ENCODE data around the gene PALD1. TPM values are rescaled to one million over a fixed set of nuclear protein-coding genes. Genes with fewer than 3 reads are reported as not detected.

Gene PALD1
- total and polyA plus RNA-seq, 2 experiments from 2014 or later, result 11.9 to 58.2 TPM

GRCh38 chr10:70575486-70575873 lies 96.9 kb downstream of the PALD1 start:
- Mint-ChIP-seq H3K36me3 (ENCODE audit: low read depth) (no peaks in the 10 kb centered on the region), H3K4me1 (no peaks in the 10 kb centered on the region), H3K27me3 (ENCODE audit: insufficient read depth, low read depth, poor library complexity) (peaks cover 12% of the 10 kb centered on the region), H3K27ac (no peak overlapping the region), H3K4me3 (no peak overlapping the region), H3K9me3 (no peaks in the 10 kb centered on the region)
- no peaks in the 10 kb centered on the region for H3K79me2 ChIP-seq (replicated peaks; ENCODE audit: insufficient read depth)
- H2AFZ ChIP-seq, result no peak overlapping the region
- H3K36me3 ChIP-seq (ENCODE audit: insufficient read depth), result no peaks in the 10 kb centered on the region
- no peak overlapping the region for H3K4me3 ChIP-seq
- no peaks in the 10 kb centered on the region for H3F3A ChIP-seq (replicated peaks; ENCODE audit: low read depth)
- no peaks in the 10 kb centered on the region for H3K27me3 ChIP-seq (ENCODE audit: insufficient read depth)
- H3K27ac ChIP-seq (ENCODE audit: low read depth), result no peak overlapping the region
- TF ChIP-seq ZNF114 (CRISPR knock-in tag; IDR thresholded peaks at IDR 0.05) (no peak), STAT1 (IDR thresholded peaks at IDR 0.05; ENCODE audit: unreplicated experiment) (no peak), POLR2AphosphoS5 (IDR thresholded peaks at IDR 0.05; ENCODE audit: low read depth) (no peak), NANOG (IDR thresholded peaks at IDR 0.05; ENCODE audit: borderline replicate concordance) (no peak), ZNF462 (CRISPR knock-in tag; IDR thresholded peaks at IDR 0.05) (no peak), EZH2phosphoT487 (IDR thresholded peaks at IDR 0.05; ENCODE audit: unreplicated experiment) (no peak)
- no peak overlapping the region for H3K4me2 ChIP-seq
- no peak for DNase-seq (ENCODE audit: low spot score)
- no peak; the same call in 2 of the 3 replicates for ATAC-seq
- no peaks in the 10 kb centered on the region for H4K20me1 ChIP-seq (replicated peaks; ENCODE audit: insufficient read depth)
- H3K9me2 ChIP-seq (ENCODE audit: insufficient read depth), result no peaks in the 10 kb centered on the region
- H3K4me1 ChIP-seq (ENCODE audit: insufficient read depth), result no peaks in the 10 kb centered on the region
